CD4-positive, alpha-beta T cell (primary cell): ENCODE results near the gene PPP1R1B. TPM values are rescaled to one million over a fixed set of nuclear protein-coding genes. Genes with fewer than 3 reads are reported as not detected.

Experiments
- ATAC-seq: fragments of 200-7000 bp; cut with Tn5 transposase; one replicate; pipeline ENCODE4 v1.10.0; 2022; ENCODE audit warnings: mild to moderate bottlenecking; ENCODE audit not compliant: poor library complexity
- CTCF ChIA-PET: fragments of 350-600 bp; sonication (Branson Sonifier 250); formaldehyde crosslinking; loops from one replicate; lab custom pipeline; 2021; ENCODE audit warnings: antibody characterized with exemption, inconsistent platforms; lab: Charles Lee
- POLR2A ChIA-PET: fragments of 350-600 bp; sonication (Branson Sonifier 250); formaldehyde crosslinking; loops from one replicate; lab custom pipeline; 2021; ENCODE audit warnings: antibody characterized with exemption, inconsistent platforms; lab: Charles Lee
- DNase-seq, 14 experiments: peaks; one replicate each; pipeline ENCODE4 v3.0.0-alpha.2; 2013 to 2020; ENCODE audit warnings: mixed read lengths in 2 of 14
- H3K27ac ChIP-seq, 2 donors: one replicate each; pipeline versions ENCODE4 v1.5.1 to v1.7.0; 2013; ENCODE audit warnings: low read length in 2 of 2, low read depth in 1 of 2, mild to moderate bottlenecking in 1 of 2
- H3K27me3 ChIP-seq, 2 experiments: 1 replicate in 1 of 2; 2 replicates in 1 of 2; pipeline versions ENCODE4 v1.6.1 to v1.7.0; 2013; ENCODE audit warnings: low read length in 2 of 2, control low read depth in 1 of 2, mild to moderate bottlenecking in 1 of 2, moderate library complexity in 1 of 2; ENCODE audit not compliant: insufficient read depth in 2 of 2, control insufficient read depth in 1 of 2
- H3K36me3 ChIP-seq: one replicate; pipeline ENCODE4 v1.6.1; 2013; ENCODE audit warnings: low read length, control low read depth; ENCODE audit not compliant: insufficient read depth
- H3K4me1 ChIP-seq: one replicate; pipeline ENCODE4 v1.6.1; 2013; ENCODE audit warnings: low read length, control low read depth; ENCODE audit not compliant: insufficient read depth
- H3K4me3 ChIP-seq: one replicate; pipeline ENCODE4 v1.5.1; 2013; ENCODE audit warnings: mild to moderate bottlenecking, low read length, moderate library complexity
- H3K9me3 ChIP-seq, 2 experiments: 1 replicate in 1 of 2; 2 replicates in 1 of 2; pipeline versions ENCODE4 v1.6.1 to v1.7.0; 2013; ENCODE audit warnings: low read length in 2 of 2, mild to moderate bottlenecking in 2 of 2, control low read depth in 1 of 2, moderate library complexity in 1 of 2; ENCODE audit not compliant: control insufficient read depth in 1 of 2, insufficient read depth in 1 of 2
- H3K27ac Mint-ChIP-seq: one replicate; pipeline ENCODE4 v1.8.0; 2020; ENCODE audit warnings: mixed read lengths
- H3K27me3 Mint-ChIP-seq: one replicate; pipeline ENCODE4 v1.8.0; 2021; ENCODE audit warnings: mixed read lengths
- H3K36me3 Mint-ChIP-seq: one replicate; pipeline ENCODE4 v1.8.0; 2021; ENCODE audit warnings: low read depth, mixed read lengths
- H3K4me1 Mint-ChIP-seq: one replicate; pipeline ENCODE4 v1.8.0; 2021; ENCODE audit warnings: low read depth, mixed read lengths
- H3K4me3 Mint-ChIP-seq: one replicate; pipeline ENCODE4 v1.8.0; 2020; ENCODE audit warnings: mild to moderate bottlenecking, mixed read lengths
- H3K9me3 Mint-ChIP-seq: one replicate; pipeline ENCODE4 v1.8.0; 2020; ENCODE audit warnings: mixed read lengths
- intact Hi-C, 2 experiments: fragments of 100-400 bp; cut with DNase I in 1 of 2; cut with micrococcal nuclease in 1 of 2; formaldehyde crosslinking; loops; one replicate each; pipeline versions ENCODE4 v1.15.1 to v1.9.0; 2023 to 2025; cut with DNase I, micrococcal nuclease
- total RNA-seq, 174 experiments: library from RNA in 2 of 174; stranded (reverse) in 2 of 174; gene quantifications; one replicate each; pipeline ENCODE4 v1.2.3 and lab custom pipeline; 2021 to 2026
- TF ChIP-seq, protein P1 (sequence below): fragments of 200-600 bp; IDR thresholded peaks from one replicate; pipeline ENCODE4 v1.8.0; 2022; ENCODE audit warnings: antibody characterized with exemption, mild to moderate bottlenecking

The PPP1R1B gene
- total RNA-seq, 2 experiments from 2014 or later, result 0.25 TPM; not detected in 1

DNA sequence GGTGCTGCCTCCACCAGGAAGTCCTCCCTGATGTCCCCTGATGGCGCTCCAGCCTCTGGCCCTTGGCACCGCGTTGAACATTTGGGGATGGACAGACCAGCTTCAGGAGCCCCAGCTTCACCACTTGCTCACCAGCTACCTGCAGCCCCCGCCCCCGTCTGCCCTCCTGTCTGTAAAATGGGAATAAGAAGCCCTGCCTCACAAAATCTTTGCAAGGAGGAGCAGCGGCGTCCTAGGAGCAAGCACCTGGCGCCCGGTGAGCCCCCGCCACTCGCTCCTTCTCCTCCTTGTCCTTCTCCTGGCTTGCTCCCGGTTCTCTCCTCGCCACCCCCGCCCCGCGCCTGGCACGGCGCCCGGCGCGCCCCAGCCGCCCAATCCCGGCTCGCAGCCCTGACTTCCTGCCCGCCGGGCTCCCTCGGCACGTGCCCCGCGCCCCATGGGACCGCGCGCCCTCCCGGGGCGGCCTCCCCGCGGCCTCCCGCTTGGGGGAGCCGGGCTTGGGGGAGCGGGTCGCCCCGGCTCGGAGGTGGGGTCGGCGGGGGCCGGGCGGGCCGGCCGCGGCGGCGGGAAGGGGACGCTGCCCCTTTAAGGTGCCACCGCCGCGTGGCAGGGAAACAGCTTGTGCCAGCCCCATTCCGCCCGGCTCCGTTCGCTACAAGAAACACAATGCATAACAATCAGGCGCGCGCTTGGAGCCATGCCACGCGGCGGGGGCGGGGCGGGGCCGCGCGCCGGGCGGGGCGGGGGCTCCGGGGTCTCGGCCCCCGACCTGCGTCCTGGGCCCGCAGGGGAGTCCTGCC is 9.1 kb upstream of the PPP1R1B start:
- peak overlapping the region; percentile 90 for H3K4me3 Mint-ChIP-seq
- no peaks in the 10 kb centered on the region for H3K9me3 ChIP-seq
- H3K4me3 ChIP-seq, result peak overlapping the region; percentile 51
- no peak overlapping the region for H3K27ac ChIP-seq
- peaks cover 0 to 3% of the 10 kb centered on the region in 2 experiments for H3K27me3 ChIP-seq
- DNase-seq (peak; percentile 28 to 74 (median 46)), ATAC-seq (peak; percentile 56)
- H3K27me3 Mint-ChIP-seq, result peaks cover 24% of the 10 kb centered on the region
- H3K4me1 ChIP-seq, result peaks cover 28% of the 10 kb centered on the region
- H3K9me3 Mint-ChIP-seq, result no peaks in the 10 kb centered on the region
- TF ChIP-seq, protein P1, sequence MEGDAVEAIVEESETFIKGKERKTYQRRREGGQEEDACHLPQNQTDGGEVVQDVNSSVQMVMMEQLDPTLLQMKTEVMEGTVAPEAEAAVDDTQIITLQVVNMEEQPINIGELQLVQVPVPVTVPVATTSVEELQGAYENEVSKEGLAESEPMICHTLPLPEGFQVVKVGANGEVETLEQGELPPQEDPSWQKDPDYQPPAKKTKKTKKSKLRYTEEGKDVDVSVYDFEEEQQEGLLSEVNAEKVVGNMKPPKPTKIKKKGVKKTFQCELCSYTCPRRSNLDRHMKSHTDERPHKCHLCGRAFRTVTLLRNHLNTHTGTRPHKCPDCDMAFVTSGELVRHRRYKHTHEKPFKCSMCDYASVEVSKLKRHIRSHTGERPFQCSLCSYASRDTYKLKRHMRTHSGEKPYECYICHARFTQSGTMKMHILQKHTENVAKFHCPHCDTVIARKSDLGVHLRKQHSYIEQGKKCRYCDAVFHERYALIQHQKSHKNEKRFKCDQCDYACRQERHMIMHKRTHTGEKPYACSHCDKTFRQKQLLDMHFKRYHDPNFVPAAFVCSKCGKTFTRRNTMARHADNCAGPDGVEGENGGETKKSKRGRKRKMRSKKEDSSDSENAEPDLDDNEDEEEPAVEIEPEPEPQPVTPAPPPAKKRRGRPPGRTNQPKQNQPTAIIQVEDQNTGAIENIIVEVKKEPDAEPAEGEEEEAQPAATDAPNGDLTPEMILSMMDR, result no peak
- no peaks in the 10 kb centered on the region for H3K36me3 Mint-ChIP-seq
- no peaks in the 10 kb centered on the region for H3K36me3 ChIP-seq
- H3K4me1 Mint-ChIP-seq, result peaks cover 10% of the 10 kb centered on the region
- H3K27ac Mint-ChIP-seq, result peak overlapping the region; percentile 49
- intact Hi-C loops, result no loop called here
- ChIA-PET POLR2A (interaction anchor here (1.3 to 2.0 kb wide), 2 partner anchors 36 to 363 kb away, joined by 4 to 6 read pairs; partner anchors contain the start of gene PSMD3), CTCF (interaction anchor here (1.3 kb wide), 1 partner anchor 136 kb away, joined by 4 read pairs; no protein-coding TSS in a partner anchor)

DNA sequence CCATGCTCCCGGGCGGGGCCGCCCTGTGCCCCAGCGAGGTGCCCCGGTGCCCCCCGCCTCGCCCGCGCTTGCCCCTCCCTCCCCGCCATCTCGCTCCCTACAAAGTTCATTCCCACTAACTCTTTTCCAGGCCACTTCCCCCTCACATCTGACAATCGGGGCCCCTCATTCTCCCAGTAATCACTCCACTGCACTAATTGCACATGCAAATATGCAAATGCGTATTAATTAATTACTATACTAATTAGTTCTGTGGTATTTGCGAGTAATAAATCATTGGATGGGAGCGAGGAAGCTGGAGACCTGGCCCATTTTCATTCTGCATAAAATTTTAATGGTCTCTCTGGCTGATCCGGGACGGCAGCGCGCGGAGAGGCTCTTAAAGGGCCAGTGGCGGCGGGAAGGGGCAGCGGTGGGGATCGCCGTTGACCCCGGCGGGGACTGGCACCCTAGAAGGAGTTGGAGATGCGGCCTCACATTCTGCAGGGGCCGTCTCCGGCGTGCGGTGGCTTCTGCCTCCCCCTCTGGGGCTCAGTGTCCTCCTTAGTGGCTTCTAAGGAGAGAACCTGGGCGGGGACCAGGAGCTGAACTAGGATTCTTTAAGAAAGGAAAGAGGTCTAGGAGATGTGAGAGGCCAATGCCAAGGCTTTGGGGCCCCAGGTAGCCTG is 8.4 kb upstream of the PPP1R1B start:
- H3K27ac Mint-ChIP-seq, result peak overlapping the region; percentile 49

More for the DNA sequence above, 8.4 kb upstream of the PPP1R1B start:
- Histone ChIP-seq H3K4me3 (peak overlapping the region; percentile 51), H3K9me3 (no peaks in the 10 kb centered on the region), H3K36me3 (no peaks in the 10 kb centered on the region), H3K27ac (no peak overlapping the region), H3K27me3 (peaks cover 0 to 3% of the 10 kb centered on the region in 2 experiments), H3K4me1 (peaks cover 35% of the 10 kb centered on the region)
- ATAC-seq (no peak), DNase-seq (no peak)
- ChIA-PET CTCF (interaction anchor here (1.3 to 1.7 kb wide), 2 partner anchors 35 to 135 kb away, joined by 4 to 5 read pairs; no protein-coding TSS in a partner anchor), POLR2A (interaction anchor here (1.0 to 2.0 kb wide), 5 partner anchors 19 to 362 kb away, joined by 3 to 6 read pairs (median 3); partner anchors contain the start of genes MIEN1, PSMD3 and STARD3)
- Mint-ChIP-seq H3K9me3 (no peaks in the 10 kb centered on the region), H3K36me3 (no peaks in the 10 kb centered on the region), H3K4me1 (peaks cover 13% of the 10 kb centered on the region), H3K4me3 (peak overlapping the region; percentile 90), H3K27me3 (peaks cover 20% of the 10 kb centered on the region)
- intact Hi-C loops, result no loop called here
- TF ChIP-seq, protein P1, result no peak
